Activated CD4-positive, alpha-beta T cell treated with anti-CD3 and anti-CD28 coated beads, Interleukin-2, amount 10 ng/mL, durations not matched to agents 7 days and 5 days (primary cell): ENCODE data around the gene LRRC75A. TPM values are rescaled to one million over a fixed set of nuclear protein-coding genes. Genes with fewer than 3 reads are reported as not detected.
"Not testable (repeated sequence)": the region's sequence is repeated elsewhere in the genome, so short reads cannot be mapped to it uniquely, and the experiment has no call there.

ENCODE experiments used
- CTCF ChIA-PET: fragments of 350-600 bp; sonication (Branson Sonifier 250); formaldehyde crosslinking; loops from one replicate; lab custom pipeline; 2021; ENCODE audit warnings: antibody characterized with exemption; lab: Charles Lee
- POLR2A ChIA-PET: fragments of 350-600 bp; sonication (Branson Sonifier 250); formaldehyde crosslinking; loops from one replicate; lab custom pipeline; 2021; ENCODE audit warnings: antibody characterized with exemption; lab: Charles Lee
- DNase-seq: peaks from one replicate; pipeline ENCODE4 v3.0.0-alpha.2; 2020
- H3K27ac Mint-ChIP-seq: one replicate; pipeline ENCODE4 v1.8.0; 2021; ENCODE audit warnings: mild to moderate bottlenecking, moderate library complexity, mixed read lengths
- H3K27me3 Mint-ChIP-seq: one replicate; pipeline ENCODE4 v1.8.0; 2021; ENCODE audit warnings: mixed read lengths
- H3K36me3 Mint-ChIP-seq: one replicate; pipeline ENCODE4 v1.8.0; 2021; ENCODE audit warnings: low read depth, mixed read lengths
- H3K4me1 Mint-ChIP-seq: one replicate; pipeline ENCODE4 v1.8.0; 2021; ENCODE audit warnings: mixed read lengths
- H3K4me3 Mint-ChIP-seq: one replicate; pipeline ENCODE4 v1.8.0; 2021; ENCODE audit warnings: mild to moderate bottlenecking, moderate library complexity, mixed read lengths
- H3K9me3 Mint-ChIP-seq: one replicate; pipeline ENCODE4 v1.8.0; 2021; ENCODE audit warnings: mixed read lengths
- total RNA-seq, 2 experiments: library from RNA; stranded (reverse); gene quantifications; one replicate each; pipeline ENCODE4 v1.2.3, GENCODE V29; 2021

LRRC75A gene, protein sequence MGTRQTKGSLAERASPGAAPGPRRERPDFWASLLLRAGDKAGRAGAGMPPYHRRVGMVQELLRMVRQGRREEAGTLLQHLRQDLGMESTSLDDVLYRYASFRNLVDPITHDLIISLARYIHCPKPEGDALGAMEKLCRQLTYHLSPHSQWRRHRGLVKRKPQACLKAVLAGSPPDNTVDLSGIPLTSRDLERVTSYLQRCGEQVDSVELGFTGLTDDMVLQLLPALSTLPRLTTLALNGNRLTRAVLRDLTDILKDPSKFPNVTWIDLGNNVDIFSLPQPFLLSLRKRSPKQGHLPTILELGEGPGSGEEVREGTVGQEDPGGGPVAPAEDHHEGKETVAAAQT
- 1 to 10 TPM; 1.7 to 2.0 TPM for total RNA-seq

DNA sequence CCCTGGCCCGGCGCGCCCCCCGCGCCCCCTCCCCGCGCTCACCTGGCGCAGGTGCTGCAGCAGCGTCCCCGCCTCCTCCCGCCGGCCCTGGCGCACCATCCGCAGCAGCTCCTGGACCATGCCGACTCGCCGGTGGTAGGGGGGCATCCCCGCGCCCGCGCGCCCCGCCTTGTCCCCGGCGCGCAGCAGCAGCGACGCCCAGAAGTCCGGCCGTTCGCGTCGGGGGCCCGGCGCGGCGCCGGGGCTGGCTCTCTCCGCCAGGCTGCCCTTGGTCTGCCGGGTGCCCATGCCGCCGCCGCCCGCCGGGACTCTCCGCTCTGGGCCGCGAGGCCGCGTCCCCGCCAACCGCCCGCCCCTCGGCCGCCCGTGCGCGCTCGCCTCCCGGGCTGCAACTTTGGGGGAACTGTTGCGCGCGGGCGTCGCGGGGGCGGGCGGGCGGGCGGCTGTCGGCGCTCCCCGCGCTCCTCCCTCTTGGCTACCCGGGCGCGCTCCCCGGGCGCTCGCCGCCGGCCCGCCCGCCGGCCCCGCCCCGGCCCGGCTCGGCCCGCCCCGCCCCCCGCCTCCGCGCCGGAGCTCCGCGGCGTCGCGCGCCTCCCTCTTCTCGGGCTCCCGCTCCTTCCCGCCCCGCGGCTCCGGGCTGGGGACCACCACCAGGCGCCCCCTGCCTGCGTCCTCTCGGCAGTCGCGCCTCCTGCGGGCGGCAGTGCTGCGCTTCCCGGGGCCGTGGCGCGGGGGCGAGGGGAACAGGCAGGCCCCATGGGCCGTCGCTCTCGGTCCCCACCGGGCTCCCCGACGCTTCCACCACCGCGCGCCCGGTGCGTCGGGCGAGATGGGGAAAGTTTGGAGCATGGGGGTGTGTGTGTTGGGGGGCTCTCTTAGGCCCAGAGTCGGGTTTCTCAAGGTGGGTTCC lies at the start of gene LRRC75A:
Gene LRRC75A, minus strand, starts transcription at position 491 of the 910 bp plus-strand sequence. Its CDS starts 203 bp downstream, at position 288.
- CTCF ChIA-PET = interaction anchor here (0.7 kb wide), 1 partner anchor 44 kb away, joined by 3 read pairs; no protein-coding TSS in a partner anchor
- H3K27ac Mint-ChIP-seq = peak within 1 kb of the TSS; percentile 55
- peak; percentile 41 for DNase-seq
- H3K27me3 Mint-ChIP-seq = peaks cover 44% of the 10 kb centered on the region
- H3K4me3 Mint-ChIP-seq = peak within 1 kb of the TSS; percentile 69
- H3K9me3 Mint-ChIP-seq = no peaks in the 10 kb centered on the region
- no peaks in the 10 kb centered on the region for H3K36me3 Mint-ChIP-seq
- POLR2A ChIA-PET = no interaction called here
- peaks cover 11% of the 10 kb centered on the region for H3K4me1 Mint-ChIP-seq

DNA sequence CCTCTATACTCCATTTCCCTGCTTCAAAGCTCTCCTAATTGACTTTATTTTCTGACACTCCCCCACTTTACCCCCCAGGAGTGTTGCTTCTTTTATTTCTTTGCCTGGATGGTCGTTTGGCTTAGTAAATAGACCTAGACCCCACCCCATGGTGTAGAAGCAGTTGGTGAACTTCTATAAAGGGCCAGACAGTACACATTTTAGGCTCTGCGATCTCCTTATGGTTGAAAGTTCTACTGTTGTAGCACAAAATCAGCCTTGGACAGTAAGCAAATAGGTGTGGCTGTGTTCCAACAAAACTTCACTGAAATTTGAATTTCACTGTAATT lies 45.1 kb upstream of the LRRC75A start:
- POLR2A ChIA-PET = no interaction called here
- H3K27me3 Mint-ChIP-seq = peaks cover 2% of the 10 kb centered on the region
- no peak overlapping the region for H3K27ac Mint-ChIP-seq
- H3K4me1 Mint-ChIP-seq = peaks cover 24% of the 10 kb centered on the region
- CTCF ChIA-PET = interaction anchor here (1.0 to 2.0 kb wide), 3 partner anchors 16 to 102 kb away, joined by 3 to 8 read pairs (median 3); no protein-coding TSS in a partner anchor
- no peak for DNase-seq
- peak overlapping the region; percentile 87 for H3K4me3 Mint-ChIP-seq
- no peaks in the 10 kb centered on the region for H3K36me3 Mint-ChIP-seq
- peaks cover 13% of the 10 kb centered on the region for H3K9me3 Mint-ChIP-seq

DNA sequence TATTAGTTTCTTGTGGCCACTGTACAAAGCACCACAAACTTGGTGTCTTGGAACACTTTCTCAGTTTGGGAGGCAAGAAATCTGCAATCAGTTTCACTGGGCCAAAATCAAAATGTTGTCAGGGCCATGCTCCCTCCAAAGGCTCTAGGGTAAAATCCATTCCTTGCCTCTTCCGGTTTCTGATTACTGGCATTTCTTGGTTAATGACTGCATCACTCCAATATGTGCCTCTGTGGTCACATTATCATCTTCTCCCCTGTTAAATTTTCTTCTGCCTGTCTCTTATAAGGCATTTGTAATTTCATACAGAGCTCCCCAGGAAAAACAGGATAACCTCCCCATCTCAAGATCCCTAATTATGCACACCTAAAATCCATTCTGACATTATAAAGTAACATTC lies 42.2 kb upstream of the LRRC75A start:
- H3K27me3 Mint-ChIP-seq = peaks cover 13% of the 10 kb centered on the region
- no peak overlapping the region for H3K27ac Mint-ChIP-seq
- CTCF ChIA-PET = interaction anchor here (1.0 kb wide), 1 partner anchor 9 kb away, joined by 4 read pairs; no protein-coding TSS in a partner anchor
- H3K36me3 Mint-ChIP-seq = no peaks in the 10 kb centered on the region
- POLR2A ChIA-PET = no interaction called here
- DNase-seq = no peak
- H3K4me1 Mint-ChIP-seq = peaks cover 24% of the 10 kb centered on the region
- peaks cover 7% of the 10 kb centered on the region for H3K9me3 Mint-ChIP-seq
- H3K4me3 Mint-ChIP-seq = no peak overlapping the region

DNA sequence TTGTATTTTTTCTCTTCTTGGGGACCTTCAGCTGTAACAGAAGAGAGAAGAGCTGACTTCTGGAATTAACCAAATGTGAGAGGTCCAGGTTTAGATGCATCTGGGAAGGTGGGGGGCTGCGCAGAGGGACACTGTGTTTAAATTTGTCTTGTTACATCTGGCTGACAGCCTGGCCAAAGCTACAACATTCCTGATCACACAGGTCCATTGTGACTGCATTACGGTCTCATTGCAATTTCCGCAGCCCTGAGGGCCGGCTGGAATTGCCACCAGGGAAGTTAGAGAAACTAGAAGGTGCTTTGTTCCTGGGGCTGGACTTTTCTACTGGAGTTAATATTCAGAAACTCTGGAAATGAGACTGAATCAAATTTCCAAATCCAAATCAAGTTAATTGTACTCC lies 37.9 kb upstream of the LRRC75A start:
- peaks cover 36% of the 10 kb centered on the region for H3K27me3 Mint-ChIP-seq
- POLR2A ChIA-PET = no interaction called here
- no peaks in the 10 kb centered on the region for H3K36me3 Mint-ChIP-seq
- DNase-seq = no peak
- no peak overlapping the region for H3K27ac Mint-ChIP-seq
- CTCF ChIA-PET = interaction anchor here (2.3 kb wide), 1 partner anchor 8 kb away, joined by 11 read pairs; no protein-coding TSS in a partner anchor
- peaks cover 5% of the 10 kb centered on the region for H3K9me3 Mint-ChIP-seq
- no peak overlapping the region for H3K4me3 Mint-ChIP-seq
- H3K4me1 Mint-ChIP-seq = peaks cover 8% of the 10 kb centered on the region

DNA sequence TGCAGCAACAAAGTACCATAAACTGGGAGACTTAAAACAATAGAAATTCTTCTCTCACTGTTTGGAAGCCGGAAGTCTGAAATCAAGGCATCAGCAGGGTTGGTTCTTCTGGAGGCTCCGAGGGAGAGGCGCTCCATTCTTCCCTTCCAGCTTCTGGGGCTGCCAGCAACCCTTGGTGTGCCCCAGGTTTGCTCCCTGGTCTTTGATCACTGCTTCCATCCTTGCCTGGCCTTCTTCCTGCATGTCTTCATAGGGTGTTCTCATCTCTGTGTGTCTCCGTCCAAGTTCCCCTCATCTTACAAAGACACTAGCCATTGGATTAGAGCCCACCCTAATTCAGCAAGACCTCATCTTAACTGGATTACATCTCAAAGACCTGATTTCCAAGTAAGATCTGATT lies 35.3 kb upstream of the LRRC75A start:
- Mint-ChIP-seq H3K4me1 (peaks cover 5% of the 10 kb centered on the region), H3K27me3 (peaks cover 35% of the 10 kb centered on the region), H3K27ac (no peak overlapping the region), H3K4me3 (no peak overlapping the region), H3K36me3 (no peaks in the 10 kb centered on the region), H3K9me3 (no peaks in the 10 kb centered on the region)
- ChIA-PET POLR2A (no interaction called here), CTCF (no interaction called here)
- DNase-seq = no peak

DNA sequence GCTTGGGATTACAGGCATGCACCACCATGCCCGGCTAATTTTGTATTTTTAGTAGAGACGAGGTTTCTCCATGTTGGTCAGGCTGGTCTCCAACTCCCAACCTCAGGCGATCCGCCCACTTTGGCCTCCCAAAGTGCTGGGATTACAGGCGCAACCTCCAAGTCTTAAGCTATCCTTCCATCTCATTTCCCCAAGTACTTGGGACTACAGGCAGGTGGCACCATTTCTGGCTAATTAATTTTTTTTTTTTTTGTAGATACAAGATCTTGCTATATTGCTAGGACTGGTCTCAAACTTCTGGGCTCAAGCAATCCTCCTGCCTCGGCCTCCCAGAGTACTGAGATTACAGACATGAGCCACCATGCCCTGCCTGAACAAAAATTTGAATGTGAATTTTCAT lies 33.6 kb upstream of the LRRC75A start:
- H3K9me3 Mint-ChIP-seq, H3K4me1 Mint-ChIP-seq, DNase-seq, H3K27ac Mint-ChIP-seq, H3K4me3 Mint-ChIP-seq, H3K36me3 Mint-ChIP-seq, POLR2A ChIA-PET: not testable (repeated sequence)
- CTCF ChIA-PET = interaction anchor here (0.6 to 1.1 kb wide), 3 partner anchors 8 to 92 kb away, joined by 4 read pairs; no protein-coding TSS in a partner anchor
- H3K27me3 Mint-ChIP-seq = peaks cover 29% of the 10 kb centered on the region

DNA sequence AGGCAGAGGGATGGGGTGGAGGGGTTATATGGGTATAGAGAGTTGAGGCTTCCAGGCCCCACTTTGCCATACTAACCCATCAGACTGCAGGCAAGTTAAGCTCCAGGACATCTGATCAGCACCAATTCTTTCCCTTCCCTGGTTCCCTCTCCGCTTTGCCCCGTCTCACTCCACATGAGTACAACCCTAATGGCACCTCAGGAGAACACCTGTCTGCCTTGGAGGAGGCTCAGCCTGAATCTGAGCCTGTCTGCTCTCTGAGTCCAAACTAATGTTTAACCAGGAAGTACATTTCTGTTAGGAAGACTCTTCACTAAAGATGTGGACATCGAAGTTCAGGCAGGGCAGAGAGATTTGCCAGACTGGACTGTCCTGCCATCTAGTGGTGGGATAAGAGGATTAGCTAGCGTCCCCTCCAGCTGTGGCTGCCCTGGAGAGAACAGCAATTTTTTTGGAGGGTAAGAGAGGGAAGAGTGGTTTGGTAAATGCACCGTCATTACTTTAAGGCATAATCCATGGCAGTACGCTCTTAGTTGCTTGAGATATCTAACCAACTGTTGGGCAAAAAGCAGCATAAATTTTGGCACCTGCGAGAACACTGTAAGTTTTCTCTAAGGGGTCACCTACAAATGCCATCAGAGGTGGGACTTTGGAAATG lies 29.2 kb upstream of the LRRC75A start:
- Mint-ChIP-seq H3K4me1 (peaks cover 10% of the 10 kb centered on the region), H3K9me3 (no peaks in the 10 kb centered on the region), H3K36me3 (no peaks in the 10 kb centered on the region), H3K27me3 (peaks cover 21% of the 10 kb centered on the region), H3K27ac (no peak overlapping the region), H3K4me3 (no peak overlapping the region)
- ChIA-PET CTCF (interaction anchor here (0.7 to 2.1 kb wide), 14 partner anchors 9 to 430 kb away, joined by 3 to 11 read pairs (median 4); partner anchors contain the start of genes CCDC144A and TRPV2), POLR2A (no interaction called here)
- DNase-seq = peak; percentile 77

DNA sequence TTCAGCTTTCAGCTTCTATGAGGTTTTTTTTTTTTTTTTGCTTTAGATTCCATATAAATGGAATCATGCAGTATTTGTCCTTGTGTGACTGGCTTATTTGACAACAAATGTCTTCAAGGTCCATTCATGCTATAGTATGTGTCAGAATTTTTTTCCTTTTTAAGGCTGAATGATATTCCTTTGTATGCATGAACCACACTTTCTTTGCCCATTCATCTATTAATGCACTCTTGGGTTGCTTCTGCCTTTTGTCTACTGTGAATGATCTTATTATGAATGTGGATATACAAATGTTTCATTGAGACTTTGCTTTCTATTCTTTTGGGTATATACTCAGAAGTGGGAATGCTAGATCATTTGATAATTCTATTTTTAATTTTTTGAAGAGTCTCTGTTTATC lies 27.0 kb upstream of the LRRC75A start:
- ChIA-PET POLR2A (interaction anchor here (0.6 kb wide), 1 partner anchor 73 kb away, joined by 3 read pairs; no protein-coding TSS in a partner anchor), CTCF (interaction anchor here (0.9 kb wide), 1 partner anchor 155 kb away, joined by 3 read pairs; no protein-coding TSS in a partner anchor)
- H3K27ac Mint-ChIP-seq = no peak overlapping the region
- peaks cover 25% of the 10 kb centered on the region for H3K27me3 Mint-ChIP-seq
- no peak for DNase-seq
- H3K4me3 Mint-ChIP-seq = no peak overlapping the region
- no peaks in the 10 kb centered on the region for H3K36me3 Mint-ChIP-seq
- peaks cover 17% of the 10 kb centered on the region for H3K4me1 Mint-ChIP-seq
- H3K9me3 Mint-ChIP-seq = no peaks in the 10 kb centered on the region

DNA sequence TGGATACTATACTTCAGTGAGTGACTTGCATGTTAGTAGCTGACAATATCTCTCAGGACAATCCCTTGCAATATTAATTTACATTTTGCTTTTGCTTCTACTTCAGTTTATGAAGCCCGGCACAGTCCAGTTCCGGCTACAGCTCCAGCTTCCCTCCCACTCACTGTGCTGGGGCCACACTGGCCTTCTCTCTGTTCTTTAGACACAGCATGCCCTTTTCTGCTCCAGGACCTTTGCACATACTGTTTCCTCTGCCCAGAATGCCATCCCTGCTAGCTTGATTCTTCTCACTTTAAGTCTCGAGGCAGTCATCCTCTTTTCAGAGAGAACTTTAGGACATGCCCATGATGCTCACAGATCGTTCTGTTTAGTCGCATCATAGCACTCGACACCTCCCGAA lies 25.5 kb upstream of the LRRC75A start:
- no peak overlapping the region for H3K4me3 Mint-ChIP-seq
- POLR2A ChIA-PET = no interaction called here
- DNase-seq = no peak
- no peaks in the 10 kb centered on the region for H3K36me3 Mint-ChIP-seq
- CTCF ChIA-PET = interaction anchor here (0.9 kb wide), 1 partner anchor 42 kb away, joined by 4 read pairs; no protein-coding TSS in a partner anchor
- peaks cover 17% of the 10 kb centered on the region for H3K4me1 Mint-ChIP-seq
- no peaks in the 10 kb centered on the region for H3K9me3 Mint-ChIP-seq
- H3K27me3 Mint-ChIP-seq = peaks cover 26% of the 10 kb centered on the region
- no peak overlapping the region for H3K27ac Mint-ChIP-seq

DNA sequence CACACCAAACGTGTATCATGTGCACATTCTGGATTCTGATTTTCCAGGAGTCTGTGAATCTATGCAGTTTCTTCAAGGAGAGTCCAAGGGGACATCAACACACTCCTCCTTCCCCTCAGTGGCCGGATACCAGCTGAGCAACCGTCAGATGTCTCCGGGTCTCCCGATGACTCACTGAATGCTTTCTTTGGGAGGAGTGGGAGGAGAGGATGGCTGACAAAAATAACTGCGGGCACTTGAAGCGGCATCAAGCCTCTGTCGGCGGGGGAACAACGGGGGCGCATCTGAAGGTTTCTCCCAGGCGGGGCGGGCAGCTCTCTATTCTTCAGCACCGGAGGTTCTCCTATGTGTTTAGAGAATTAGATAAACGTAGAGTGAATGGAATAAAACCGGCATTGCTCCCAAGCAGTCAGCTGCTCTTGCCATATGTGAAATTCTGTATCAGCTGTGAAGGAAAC lies 24.6 kb upstream of the LRRC75A start:
- Mint-ChIP-seq H3K36me3 (no peaks in the 10 kb centered on the region), H3K4me3 (no peak overlapping the region), H3K27me3 (peaks cover 26% of the 10 kb centered on the region), H3K4me1 (peaks cover 26% of the 10 kb centered on the region), H3K9me3 (no peaks in the 10 kb centered on the region), H3K27ac (no peak overlapping the region)
- ChIA-PET CTCF (no interaction called here), POLR2A (no interaction called here)
- no peak for DNase-seq

DNA sequence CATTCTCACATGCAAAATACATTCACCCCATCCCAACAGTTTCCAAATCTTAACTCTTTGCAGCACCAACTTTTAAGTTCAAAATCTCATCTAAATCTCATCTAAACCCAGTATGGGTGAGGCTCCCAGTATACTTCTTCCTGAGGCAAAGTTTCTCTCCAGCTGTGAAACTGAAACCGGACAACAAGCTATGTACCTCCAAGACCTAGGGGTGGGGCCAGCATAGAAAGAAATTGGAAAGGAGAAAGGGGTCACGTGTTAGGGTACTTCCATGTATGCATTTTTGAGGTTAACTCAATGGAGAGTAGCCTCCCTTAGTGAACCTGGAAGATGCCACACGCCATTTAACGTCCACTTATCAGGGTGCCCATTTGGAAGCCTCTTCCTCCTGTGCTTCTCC lies 23.9 kb upstream of the LRRC75A start:
- POLR2A ChIA-PET = no interaction called here
- Mint-ChIP-seq H3K4me1 (peaks cover 26% of the 10 kb centered on the region), H3K27ac (no peak overlapping the region), H3K27me3 (peaks cover 26% of the 10 kb centered on the region), H3K36me3 (no peaks in the 10 kb centered on the region), H3K9me3 (no peaks in the 10 kb centered on the region), H3K4me3 (no peak overlapping the region)
- no peak for DNase-seq
- CTCF ChIA-PET = no interaction called here

DNA sequence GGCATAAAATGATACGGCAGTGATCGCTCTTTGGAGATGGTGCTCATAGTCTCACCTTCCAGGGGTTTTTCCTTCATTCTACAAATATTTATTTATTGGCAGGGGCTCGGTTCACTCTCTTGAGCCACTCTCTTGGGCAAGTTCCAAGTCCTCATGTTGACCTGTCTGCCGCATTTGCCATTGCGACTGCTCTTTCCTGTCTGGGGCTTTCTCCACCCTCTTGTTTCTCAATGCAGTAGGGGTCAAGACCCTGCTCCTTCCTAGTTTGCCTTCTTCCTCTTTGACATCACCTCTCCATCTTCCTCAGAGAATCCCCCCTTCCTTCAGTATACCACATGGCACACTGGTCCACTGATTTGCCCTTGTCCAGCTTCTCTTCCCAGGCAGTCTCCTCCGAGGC lies 21.9 kb upstream of the LRRC75A start:
- H3K27ac Mint-ChIP-seq = no peak overlapping the region
- ChIA-PET CTCF (no interaction called here), POLR2A (no interaction called here)

More for the DNA sequence above, 21.9 kb upstream of the LRRC75A start:
- no peak for DNase-seq
- Mint-ChIP-seq H3K36me3 (no peaks in the 10 kb centered on the region), H3K27me3 (peaks cover 25% of the 10 kb centered on the region), H3K4me1 (peaks cover 26% of the 10 kb centered on the region), H3K9me3 (no peaks in the 10 kb centered on the region), H3K4me3 (no peak overlapping the region)
